ENCODE measurements around the gene LRRC23. TPM values are rescaled to one million over a fixed set of nuclear protein-coding genes. Genes with fewer than 3 reads are reported as not detected.

LRRC23 gene
- total and polyA plus RNA-seq, 2 experiments from 2014 or later = 2.4 to 9.1 TPM

- no peak for TF ChIP-seq EZH2phosphoT487 (IDR thresholded peaks at IDR 0.05; ENCODE audit: unreplicated experiment)
- TF ChIP-seq ZNF331 (CRISPR knock-in tag; IDR thresholded peaks at IDR 0.05; ENCODE audit: low read depth) = no peak
- no peak for TF ChIP-seq EZH2 (IDR thresholded peaks at IDR 0.05; ENCODE audit: low read depth, unreplicated experiment)
- TF ChIP-seq REST (IDR thresholded peaks at IDR 0.05; ENCODE audit: unreplicated experiment) = no peak
- peak; percentile 80 to 97 for TF ChIP-seq CTCF (conservative IDR thresholded peaks at IDR 0.05; ENCODE audit: low read depth in 2 of 2)
- TF ChIP-seq ZNF114 (CRISPR knock-in tag; IDR thresholded peaks at IDR 0.05) = no peak
- peak; percentile 35; the same call in 1 of the 2 replicates for TF ChIP-seq ETS1 (IDR thresholded peaks at IDR 0.05)
- TF ChIP-seq STAT1 (IDR thresholded peaks at IDR 0.05; ENCODE audit: unreplicated experiment) = no peak
- TF ChIP-seq POLR2AphosphoS5 (IDR thresholded peaks at IDR 0.05; ENCODE audit: low read depth) = peak; percentile 68
Measured at GRCh38 chr12:6872073-6873048, 32.3 kb upstream of the LRRC23 start (continued).

Data from GM23338 (cell line).